GM04504 (cell line): Measurements from ENCODE around the gene TBX2.
"Not testable (repeated sequence)": the region's sequence is repeated elsewhere in the genome, so short reads cannot be mapped to it uniquely, and the experiment has no call there.

Experiments used
- DNase-seq: peaks from one replicate; pipeline ENCODE4 v3.0.0-alpha.2; 2012; ENCODE audit warnings: low read depth

Gene TBX2

DNA sequence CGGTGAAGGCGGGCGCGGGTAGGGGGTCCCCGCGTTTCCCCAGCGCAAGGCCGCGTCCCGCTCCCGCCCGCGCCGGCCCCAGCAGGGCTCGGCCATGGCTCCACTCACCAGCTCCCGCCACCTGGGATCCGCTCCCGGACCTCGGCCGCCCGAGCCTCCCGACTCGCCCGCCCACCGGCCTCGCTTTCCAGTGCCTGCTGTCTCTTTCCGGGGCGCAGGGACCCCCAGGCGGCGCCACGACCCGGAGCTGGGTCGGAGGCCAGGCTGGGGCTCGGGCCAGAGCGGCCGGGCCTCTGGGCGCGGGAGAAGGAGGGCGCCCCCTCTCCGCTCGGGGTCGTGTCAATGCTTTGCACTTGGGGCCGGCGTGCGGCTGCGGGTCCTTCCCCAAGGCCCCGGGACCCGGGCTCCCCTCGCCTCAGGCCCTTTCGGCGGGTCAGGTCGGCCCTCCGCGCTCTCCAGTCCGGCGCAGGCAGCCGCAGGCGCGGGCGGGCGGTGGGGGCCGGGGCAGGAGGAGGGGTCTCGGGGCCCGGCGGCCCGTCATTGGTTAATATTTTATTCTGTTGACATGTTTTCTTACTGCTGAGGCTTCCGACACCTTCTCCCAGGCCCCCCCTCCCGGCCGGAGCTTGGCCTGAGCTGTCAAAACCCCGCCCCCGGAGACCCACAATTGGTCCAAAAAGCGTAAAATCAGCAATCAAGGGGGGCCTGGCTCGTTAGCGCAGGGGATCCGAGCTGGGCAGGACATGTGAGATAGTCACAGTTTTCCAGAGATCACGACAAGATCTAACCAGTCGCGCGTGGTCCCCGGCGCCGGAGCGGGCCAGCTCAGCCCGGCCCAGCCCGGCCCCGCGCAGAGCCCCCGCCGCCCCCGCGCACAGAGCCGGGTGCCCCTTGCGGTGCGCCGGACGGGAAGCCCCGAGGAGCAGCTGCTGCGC, at the start of gene TBX2:
TBX2 (plus strand) TSS at position 713 of the 935 bp plus-strand sequence. CDS start 334 bp downstream, outside the sequence.
- no peak for DNase-seq

DNA sequence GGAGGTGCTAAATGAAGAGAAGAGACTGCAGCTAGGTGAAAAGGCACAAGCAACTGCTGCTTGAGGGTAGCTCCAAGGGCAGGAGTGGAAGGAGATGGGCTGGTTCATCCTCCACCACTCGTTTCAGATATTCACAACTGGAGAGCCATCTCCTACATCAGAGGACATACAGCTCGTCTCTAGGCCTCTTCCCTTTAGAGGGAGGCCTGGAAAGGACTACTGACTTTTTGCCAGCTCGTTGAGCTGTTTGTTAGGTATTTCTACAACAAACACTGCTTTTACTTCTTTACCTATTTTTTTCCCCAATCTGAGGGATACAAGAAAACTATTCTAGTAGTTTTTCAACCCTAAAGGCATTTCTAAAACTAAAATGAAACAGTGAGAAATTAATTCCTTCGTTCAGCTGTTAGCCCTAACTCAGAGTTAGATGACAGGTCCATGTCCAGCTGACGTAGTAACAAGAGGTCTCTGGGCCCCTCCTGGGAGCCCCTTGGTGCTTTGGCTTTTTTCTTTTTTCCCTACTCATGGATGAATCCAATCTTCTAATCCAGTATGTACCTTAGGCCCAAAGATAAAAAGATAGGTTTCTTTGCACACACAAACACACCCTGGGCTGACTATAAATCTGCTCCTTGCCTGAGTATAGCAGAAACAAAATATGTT, 47.8 kb upstream of the TBX2 start:
- DNase-seq, result no peak

DNA sequence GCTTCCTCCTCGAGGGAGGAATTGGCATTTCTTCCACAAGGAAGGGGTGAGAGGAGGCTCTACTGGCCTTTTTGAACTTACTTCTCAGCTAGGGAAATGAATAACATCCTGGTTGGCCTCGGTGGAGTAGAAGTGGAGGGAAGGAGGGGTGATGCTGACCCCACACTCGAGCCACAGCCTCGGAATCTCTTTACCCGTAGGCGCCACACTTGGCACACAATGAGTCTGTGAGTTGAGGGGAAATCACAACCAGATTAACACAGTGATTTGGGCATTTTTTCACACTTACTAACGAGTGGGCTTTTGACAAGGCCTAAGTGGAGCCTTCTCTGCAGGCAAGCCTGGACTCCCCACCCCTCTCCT, 47.3 kb upstream of the TBX2 start:
- DNase-seq, result no peak

DNA sequence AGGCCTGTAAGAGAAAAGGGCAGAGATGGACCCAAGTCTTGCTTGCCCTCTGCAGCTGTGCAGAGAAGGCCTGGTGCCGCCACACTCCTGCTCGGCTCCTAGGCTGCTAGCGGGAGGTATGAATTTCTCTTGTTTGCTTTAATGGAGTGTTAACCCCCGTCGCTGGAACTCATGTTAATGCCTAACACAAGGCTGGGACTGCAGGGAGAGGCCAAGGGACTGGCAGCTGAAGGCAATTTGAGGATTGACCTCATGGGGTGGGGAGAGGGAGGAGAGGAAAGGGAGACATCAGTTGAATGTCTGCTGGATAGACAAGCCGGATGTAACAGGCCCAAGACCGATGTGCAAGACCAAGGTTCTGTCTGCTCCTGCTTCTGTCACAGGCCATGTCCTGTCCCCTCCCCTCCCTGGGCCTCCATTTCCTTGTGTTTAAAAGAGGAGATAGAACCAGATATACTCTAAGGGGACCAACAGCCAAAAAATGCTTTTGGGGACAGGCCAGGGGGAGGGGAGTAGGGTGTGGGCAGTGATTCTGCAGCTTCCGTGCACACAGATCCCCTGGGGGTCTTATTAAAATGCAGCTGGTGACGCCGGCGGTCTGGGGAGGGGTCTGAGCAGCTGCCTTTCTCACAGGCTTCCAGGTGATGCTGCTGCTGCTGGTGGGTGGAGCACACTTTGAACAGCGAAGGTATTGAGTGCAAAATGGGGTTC, 46.7 kb upstream of the TBX2 start:
- DNase-seq, result no peak

DNA sequence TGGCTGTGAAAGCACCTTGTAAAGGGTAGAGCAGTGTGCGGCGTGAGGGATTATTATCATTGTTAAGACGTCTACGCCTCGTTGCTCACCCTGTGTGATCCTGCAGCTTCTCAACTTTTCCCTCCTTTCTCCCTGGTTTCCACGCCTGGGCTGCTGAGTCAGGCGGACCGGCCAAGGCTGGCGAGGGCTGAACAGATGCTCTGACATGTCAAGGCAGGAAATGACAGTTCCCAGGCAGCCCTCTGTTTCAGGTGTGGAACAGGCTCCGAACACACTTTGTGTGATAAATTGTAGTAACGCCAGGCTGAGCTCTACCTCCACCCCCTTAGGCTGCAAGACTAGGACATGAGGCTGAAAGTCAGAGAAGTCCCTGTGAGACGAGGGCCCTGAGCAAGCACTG, 46.0 kb upstream of the TBX2 start:
- no peak for DNase-seq

- DNase-seq, result no peak
Measured at GRCh38 chr17:61354895-61355874, 44.5 kb upstream of the TBX2 start.

DNA sequence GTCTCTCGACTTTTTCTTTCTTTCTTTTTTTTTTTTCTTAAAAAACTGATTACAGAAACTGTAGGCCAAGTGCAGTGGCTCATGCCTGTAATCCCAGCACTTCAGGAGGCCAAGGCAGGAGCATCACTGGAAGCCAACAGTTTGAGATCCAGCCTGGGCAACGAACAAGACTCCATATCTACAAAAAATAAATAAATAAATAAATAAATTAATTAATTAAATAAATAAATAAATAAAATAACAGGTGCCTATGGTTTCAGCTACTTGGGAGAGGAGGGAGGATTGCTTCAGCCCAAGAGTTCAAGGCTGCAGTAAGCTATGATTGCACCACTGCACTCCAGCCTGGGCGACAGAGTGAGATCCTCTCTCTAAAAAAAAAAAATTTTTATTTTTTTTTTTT, 42.6 kb upstream of the TBX2 start:
- DNase-seq, result not testable (repeated sequence)

DNA sequence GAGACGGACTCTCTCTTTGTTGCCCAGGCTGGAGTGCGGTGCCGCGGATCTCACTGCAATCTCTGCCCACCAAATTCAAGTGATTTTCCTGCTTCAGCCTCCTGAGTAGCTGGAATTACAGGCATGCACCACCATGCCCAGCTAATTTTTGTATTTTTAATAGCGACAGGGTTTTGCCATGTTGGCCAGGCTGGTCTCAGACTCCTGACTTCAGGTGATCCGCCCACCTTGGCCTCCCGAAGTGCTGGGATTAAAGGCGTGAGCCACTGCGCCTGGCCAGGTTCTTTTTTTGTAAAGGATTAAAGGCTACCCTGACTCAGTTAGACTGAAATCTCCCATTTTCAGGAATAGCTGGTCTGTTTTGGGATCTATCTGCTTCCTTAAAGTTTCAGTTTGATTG, 40.1 kb upstream of the TBX2 start:
- DNase-seq, result not testable (repeated sequence)

DNA sequence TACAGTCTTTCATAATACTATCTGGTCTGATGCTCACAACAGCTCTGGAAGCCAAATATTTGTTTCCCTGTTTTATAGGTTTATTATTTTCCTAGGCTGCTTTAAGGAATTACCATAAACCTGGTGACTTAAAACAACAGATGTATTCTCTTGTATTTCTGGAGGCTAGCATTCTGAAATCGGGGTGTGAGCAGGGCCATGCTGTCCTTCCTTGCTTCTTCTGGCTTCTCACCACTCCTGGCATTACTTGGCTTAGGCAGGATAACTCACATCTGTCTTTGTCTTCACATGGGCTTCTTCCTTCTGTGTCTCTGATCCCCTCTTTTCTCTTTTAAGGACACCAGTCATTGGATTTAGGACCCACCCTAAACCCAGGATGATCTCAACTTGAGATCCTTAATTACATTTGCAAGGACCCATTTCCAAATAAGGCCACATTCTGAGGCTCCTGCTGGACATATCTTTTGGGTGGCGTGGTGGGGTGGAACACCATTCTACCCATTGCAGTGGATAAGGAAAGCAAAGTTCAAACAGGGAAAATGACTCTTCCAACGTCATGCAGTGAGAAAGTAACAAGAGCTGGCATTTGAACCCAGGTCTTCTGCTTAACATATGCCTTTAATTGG, 39.2 kb upstream of the TBX2 start:
- DNase-seq, result no peak

DNA sequence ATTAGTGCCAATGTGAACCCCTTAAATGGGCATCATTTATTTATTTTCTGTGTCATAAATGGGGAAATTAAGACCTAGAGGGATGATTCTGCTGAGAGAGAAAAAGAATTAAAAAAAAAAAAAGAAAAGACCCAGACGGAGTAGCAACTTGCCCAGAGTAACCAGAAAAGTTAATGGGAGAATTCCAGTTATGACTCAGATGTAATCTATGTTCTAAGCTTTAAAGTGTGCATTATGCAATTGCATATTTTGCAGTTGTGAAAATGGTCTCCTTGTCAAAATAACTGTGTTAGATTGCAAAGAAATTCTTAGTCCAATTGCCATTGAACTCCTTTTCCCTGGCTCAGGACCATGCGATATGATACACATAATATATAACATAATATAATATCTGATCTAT, 38.6 kb upstream of the TBX2 start:
- peak; percentile 55 for DNase-seq

DNA sequence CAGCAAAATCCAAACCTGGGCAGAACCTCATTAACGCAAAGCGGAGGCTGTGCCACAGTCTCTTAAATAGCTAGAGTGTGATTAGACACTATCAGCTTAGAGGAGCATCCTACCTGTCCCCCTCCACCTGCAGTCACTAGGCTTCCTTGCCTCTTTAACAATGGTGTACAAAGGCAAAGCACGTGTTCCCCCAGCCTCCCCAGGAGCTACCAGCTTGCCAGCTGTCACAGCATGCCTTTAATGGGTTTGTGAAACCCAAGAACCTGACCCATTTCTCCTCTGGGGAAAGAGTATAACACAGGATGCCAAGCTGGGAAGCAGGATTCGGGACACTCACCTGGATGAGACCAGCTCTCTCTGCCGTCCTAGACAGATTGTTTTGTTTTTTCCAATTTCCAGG, 37.2 kb upstream of the TBX2 start:
- no peak for DNase-seq

- no peak for DNase-seq
Measured at GRCh38 chr17:61362852-61363600, 36.6 kb upstream of the TBX2 start.

DNA sequence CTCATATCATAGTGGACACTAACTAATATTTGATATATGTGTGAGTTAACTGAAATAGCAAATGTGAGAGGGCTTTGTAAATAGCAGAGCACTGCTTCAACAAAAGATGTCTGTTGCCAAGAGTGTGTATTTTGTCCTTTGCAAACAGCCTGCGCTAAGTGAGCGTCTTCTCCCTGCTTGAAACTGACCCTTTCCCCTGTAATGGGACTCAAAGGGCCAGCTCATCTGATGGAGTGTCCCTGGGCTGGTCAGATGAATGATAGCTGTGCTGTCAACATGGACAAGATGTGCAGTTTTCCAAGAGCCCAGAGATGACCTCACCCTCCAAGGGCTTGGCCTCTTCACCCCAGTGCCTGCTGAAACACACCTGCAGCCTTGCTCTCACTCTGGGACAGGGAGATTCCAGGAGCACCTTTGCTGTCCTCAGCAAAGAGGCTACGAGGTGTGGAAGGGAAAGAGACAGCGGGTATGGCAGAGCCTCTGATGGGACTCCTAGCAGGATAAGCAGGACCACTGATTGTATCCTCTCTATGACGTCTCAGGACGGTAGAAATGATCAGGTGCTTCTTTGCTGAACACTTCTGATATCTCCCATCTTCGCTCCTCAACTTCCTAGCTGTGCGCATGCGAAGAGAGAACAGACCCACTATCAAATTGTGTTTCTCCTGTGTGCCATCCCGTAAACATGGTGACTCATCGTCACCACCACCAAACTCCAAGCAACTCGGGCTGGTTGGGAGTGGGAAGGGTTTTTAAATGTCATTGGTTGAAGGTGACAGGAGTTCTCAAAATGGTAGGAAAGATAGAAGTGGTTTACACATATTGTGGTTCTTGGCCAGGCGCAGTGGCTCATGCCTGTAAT, 35.8 kb upstream of the TBX2 start:
- no peak for DNase-seq

- DNase-seq, result no peak
Measured at GRCh38 chr17:61364463-61364846, 35.2 kb upstream of the TBX2 start.

GRCh38 chr17:61366076-61366714, 33.4 kb upstream of the TBX2 start:
- no peak for DNase-seq

- DNase-seq, result no peak
Measured at GRCh38 chr17:61366715-61367413, 32.8 kb upstream of the TBX2 start.

DNA sequence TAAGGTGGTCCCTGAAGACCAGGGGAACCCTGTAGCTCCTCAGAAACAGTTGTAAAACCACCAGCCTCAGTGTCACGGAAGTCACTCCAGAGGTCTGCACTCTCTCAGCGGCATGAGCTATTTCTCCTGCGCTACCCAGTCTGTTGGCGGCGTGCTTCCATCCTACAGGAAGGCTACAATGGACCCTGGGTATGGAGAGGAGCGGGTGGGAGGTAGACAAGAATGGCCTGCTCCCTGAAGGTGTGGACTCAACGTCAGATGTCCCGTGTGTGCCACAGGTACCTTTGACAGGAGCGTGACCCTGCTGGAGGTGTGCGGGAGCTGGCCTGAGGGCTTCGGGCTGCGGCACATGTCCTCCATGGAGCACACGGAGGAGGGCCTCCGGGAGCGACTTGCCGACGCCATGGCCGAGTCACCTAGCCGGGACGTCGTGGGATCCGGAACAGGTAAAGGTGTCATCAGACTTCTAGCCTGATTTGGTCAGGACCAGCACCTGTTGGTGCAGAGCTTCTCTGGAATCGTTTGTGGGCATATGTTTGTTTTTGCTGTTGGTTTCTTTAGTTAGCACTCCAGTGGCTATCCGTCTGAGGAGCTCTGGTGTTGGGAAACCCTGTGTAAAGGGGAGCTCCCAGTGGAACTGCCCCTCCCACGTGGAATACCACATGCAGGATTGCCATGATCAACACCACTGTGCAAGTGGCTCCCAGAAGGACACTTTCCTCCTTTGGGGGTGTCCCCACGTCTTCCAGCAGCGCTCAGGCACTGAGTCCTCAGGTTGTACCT, 31.4 kb upstream of the TBX2 start:
- DNase-seq, result no peak
